ENCODE results near the gene PRSS2. TPM values are rescaled to one million over a fixed set of nuclear protein-coding genes. Genes with fewer than 3 reads are reported as not detected.
A peak's percentile ranks its signal among the peaks of the same experiment; 100 is the strongest.
"Not testable (repeated sequence)": the region's sequence is repeated elsewhere in the genome, so short reads cannot be mapped to it uniquely, and the experiment has no call there.

PRSS2 gene
- total RNA-seq, 4 donors from 2014 or later: not detected

GRCh38 chr7:142776206-142776844 lies 5.6 kb downstream of the PRSS2 start:
- TF ChIP-seq EP300 (IDR thresholded peaks at IDR 0.05; ENCODE audit: low read depth): no peak
- no peak for TF ChIP-seq POLR2A (IDR thresholded peaks at IDR 0.05)
- TF ChIP-seq POLR2AphosphoS5 (IDR thresholded peaks at IDR 0.05): no peak
- Histone ChIP-seq H3K27me3 (no peaks in the 10 kb centered on the region), H3K4me3 (no peak overlapping the region), H3K27ac (no peak overlapping the region), H3K36me3 (no peaks in the 10 kb centered on the region), H3K4me1 (no peaks in the 10 kb centered on the region), H3K9me3 (no peaks in the 10 kb centered on the region)
- in situ Hi-C loops (cut with MboI; ENCODE audit: low pct_ligation_motif_present in 1 of 4, low pct_unique_long_range_greater_than_20kb in 1 of 4, low sequenced_read_pairs in 3 of 4) (loop anchor here in 3 of 4 donors (10.0 to 25.0 kb wide), 3 partner anchors 139 to 152 kb away; no protein-coding TSS in a partner anchor), intact Hi-C loops (cut with DNase I; ENCODE audit: low total_unique reads) (no loop called here)
- WGBS, 2 donors (ENCODE audit: low coverage in 1 of 2): 67 to 82% methylated on average over 8 to 9 of the region's 9 CpGs
- DNase-seq: no peak

GRCh38 chr7:142776845-142777225 lies 6.1 kb downstream of the PRSS2 start:
- in situ Hi-C loops (cut with MboI; ENCODE audit: low pct_ligation_motif_present in 1 of 4, low pct_unique_long_range_greater_than_20kb in 1 of 4, low sequenced_read_pairs in 3 of 4): loop anchor here in 3 of 4 donors (10.0 to 25.0 kb wide), 3 partner anchors 140 to 152 kb away; no protein-coding TSS in a partner anchor
- WGBS, 2 donors (ENCODE audit: low coverage in 1 of 2): 93 to 94% methylated on average over 2 of the region's 2 CpGs
- intact Hi-C loops (cut with DNase I; ENCODE audit: low total_unique reads): not testable (repeated sequence)

GRCh38 chr7:142777318-142777717 lies 6.5 kb downstream of the PRSS2 start:
- whole genome bisulfite sequencing, 2 donors (ENCODE audit: low coverage in 1 of 2): 92 to 97% methylated on average over 2 of the region's 2 CpGs
- intact Hi-C loops (cut with DNase I; ENCODE audit: low total_unique reads): no loop called here

More at GRCh38 chr7:142776845-142777225, 6.1 kb downstream of the PRSS2 start:
- not testable (repeated sequence) for DNase-seq, H3K9me3 ChIP-seq, H3K4me1 ChIP-seq, H3K27me3 ChIP-seq, H3K4me3 ChIP-seq, H3K36me3 ChIP-seq, H3K27ac ChIP-seq

GRCh38 chr7:142782922-142783900 lies 12.4 kb downstream of the PRSS2 start:
- no peak overlapping the region for H3K27ac ChIP-seq

More at GRCh38 chr7:142777318-142777717, 6.5 kb downstream of the PRSS2 start:
- no peak overlapping the region for H3K4me3 ChIP-seq
- no peaks in the 10 kb centered on the region for H3K9me3 ChIP-seq
- H3K27me3 ChIP-seq: peaks cover 3% of the 10 kb centered on the region
- no peaks in the 10 kb centered on the region for H3K4me1 ChIP-seq
- no peak for DNase-seq
- no peak for TF ChIP-seq EP300 (IDR thresholded peaks at IDR 0.05; ENCODE audit: low read depth)
- no peak for TF ChIP-seq POLR2A (IDR thresholded peaks at IDR 0.05)
- no peak for TF ChIP-seq POLR2AphosphoS5 (IDR thresholded peaks at IDR 0.05)
- TF ChIP-seq CTCF (IDR thresholded peaks at IDR 0.05): no peak
- in situ Hi-C loops (cut with MboI; ENCODE audit: low pct_ligation_motif_present in 1 of 4, low pct_unique_long_range_greater_than_20kb in 1 of 4, low sequenced_read_pairs in 3 of 4): loop anchor here in 3 of 4 donors (10.0 to 25.0 kb wide), 3 partner anchors 140 to 153 kb away; no protein-coding TSS in a partner anchor
- no peak overlapping the region for H3K27ac ChIP-seq
- no peaks in the 10 kb centered on the region for H3K36me3 ChIP-seq

More at GRCh38 chr7:142782922-142783900, 12.4 kb downstream of the PRSS2 start:
- in situ Hi-C loops (cut with MboI; ENCODE audit: low pct_ligation_motif_present in 1 of 4, low pct_unique_long_range_greater_than_20kb in 1 of 4, low sequenced_read_pairs in 3 of 4): loop anchor here in 2 of 4 donors (10.0 to 25.0 kb wide), 2 partner anchors 146 to 148 kb away; no protein-coding TSS in a partner anchor
- Histone ChIP-seq H3K4me1 (peaks cover 0 to 4% (median 0%) of the 10 kb centered on the region in 4 donors), H3K9me3 (no peaks in the 10 kb centered on the region), H3K36me3 (no peaks in the 10 kb centered on the region), H3K4me3 (peak overlapping the region in 3 of 4 donors; percentile 0 to 32 (median 16)), H3K27me3 (peaks cover 9% of the 10 kb centered on the region)
- peak; percentile 90 for DNase-seq
- intact Hi-C loops (cut with DNase I; ENCODE audit: low total_unique reads): loop anchor here (10.0 kb wide), 1 partner anchor 178 kb away; no protein-coding TSS in a partner anchor
- TF ChIP-seq CTCF (IDR thresholded peaks at IDR 0.05) (peak; percentile 88 to 96 (median 92)), EP300 (IDR thresholded peaks at IDR 0.05; ENCODE audit: low read depth) (no peak), POLR2AphosphoS5 (IDR thresholded peaks at IDR 0.05) (no peak), POLR2A (IDR thresholded peaks at IDR 0.05) (no peak)
- 11 to 13% methylated on average over 9 to 29 of the region's 32 CpGs for WGBS, 2 donors (ENCODE audit: low coverage in 1 of 2)

Data from transverse colon (tissue), 4 donors.